Suppressor macrophage treated with lipopolysaccharide for 1 hour (primary cell): Measurements from ENCODE around the gene MYO18B.

Experiments used
- DNase-seq, 3 donors: peaks; one replicate each; pipeline ENCODE4 v3.0.0-alpha.2; 2020 to 2022

The MYO18B gene

GRCh38 chr22:25874327-25874726 is 132.3 kb downstream of the MYO18B start:
- no peak for DNase-seq

GRCh38 chr22:25875461-25875860 is 133.5 kb downstream of the MYO18B start:
- DNase-seq: no peak

- no peak for DNase-seq
These were observed 134.9 kb downstream of the MYO18B start for GRCh38 chr22:25876871-25877270.

GRCh38 chr22:25878933-25879332 is 136.9 kb downstream of the MYO18B start:
- DNase-seq: no peak

GRCh38 chr22:25880524-25880923 is 138.5 kb downstream of the MYO18B start:
- no peak for DNase-seq

GRCh38 chr22:25881210-25881755 is 139.3 kb downstream of the MYO18B start:
- DNase-seq: peak in 2 of 3 donors; percentile 2 to 5

GRCh38 chr22:25882360-25882759 is 140.4 kb downstream of the MYO18B start:
- no peak for DNase-seq

- no peak for DNase-seq
These were observed 141.6 kb downstream of the MYO18B start for GRCh38 chr22:25883482-25884033.

GRCh38 chr22:25884121-25884520 is 142.1 kb downstream of the MYO18B start:
- no peak for DNase-seq

- no peak for DNase-seq
These were observed 146.5 kb downstream of the MYO18B start for GRCh38 chr22:25888399-25889054.

GRCh38 chr22:25890651-25891050 is 148.7 kb downstream of the MYO18B start:
- no peak for DNase-seq

- no peak for DNase-seq
These were observed 150.7 kb downstream of the MYO18B start for GRCh38 chr22:25892678-25893077.

GRCh38 chr22:25895678-25896077 is 153.7 kb downstream of the MYO18B start:
- DNase-seq: no peak

GRCh38 chr22:25896098-25896497 is 154.1 kb downstream of the MYO18B start:
- no peak for DNase-seq

- no peak for DNase-seq
These were observed 154.6 kb downstream of the MYO18B start for GRCh38 chr22:25896592-25896991.

GRCh38 chr22:25898707-25899365 is 156.8 kb downstream of the MYO18B start:
- DNase-seq: peak in 2 of 3 donors; percentile 27 to 35

GRCh38 chr22:25899566-25899965 is 157.6 kb downstream of the MYO18B start:
- DNase-seq: no peak

GRCh38 chr22:25900390-25900789 is 158.4 kb downstream of the MYO18B start:
- DNase-seq: no peak

- DNase-seq: no peak
These were observed 158.9 kb downstream of the MYO18B start for GRCh38 chr22:25900880-25901279.

GRCh38 chr22:25902402-25902801 is 160.4 kb downstream of the MYO18B start:
- no peak for DNase-seq

GRCh38 chr22:25903294-25903693 is 161.3 kb downstream of the MYO18B start:
- DNase-seq: peak in 2 of 3 donors; percentile 11 to 35

GRCh38 chr22:25908212-25908611 is 166.2 kb downstream of the MYO18B start:
- DNase-seq: no peak

GRCh38 chr22:25908755-25909154 is 166.8 kb downstream of the MYO18B start:
- no peak for DNase-seq
